Activated CD8-positive, alpha-beta memory T cell treated with anti-CD3 and anti-CD28 coated beads, Interleukin-2, amount 50 U/mL, for 24 hours (primary cell): Measurements from ENCODE around the gene NHLRC1.

Source experiments
- DNase-seq: peaks from one replicate; pipeline ENCODE4 v3.0.0-alpha.2; 2020; ENCODE audit errors: extremely low read depth

Gene NHLRC1

GRCh38 chr6:18139935-18140621 lies 17.6 kb upstream of the NHLRC1 start:
- no peak for DNase-seq

- DNase-seq: no peak
These were observed 16.4 kb upstream of the NHLRC1 start for GRCh38 chr6:18138906-18139305.

- no peak for DNase-seq
These were observed 13.8 kb upstream of the NHLRC1 start for GRCh38 chr6:18136260-18136659.

GRCh38 chr6:18135171-18135570 lies 12.7 kb upstream of the NHLRC1 start:
- DNase-seq: no peak

- DNase-seq: no peak
These were observed 9.9 kb upstream of the NHLRC1 start for GRCh38 chr6:18132346-18132745.

GRCh38 chr6:18126121-18126520 lies 3.6 kb upstream of the NHLRC1 start:
- DNase-seq: no peak

- DNase-seq: no peak
These were observed 823 bp downstream of the NHLRC1 start for GRCh38 chr6:18121580-18122127.

GRCh38 chr6:18119236-18119635 lies 3.2 kb downstream of the NHLRC1 start:
- no peak for DNase-seq

- DNase-seq: no peak
These were observed 4.1 kb downstream of the NHLRC1 start for GRCh38 chr6:18118330-18118729.

GRCh38 chr6:18117136-18117535 lies 5.3 kb downstream of the NHLRC1 start:
- no peak for DNase-seq

GRCh38 chr6:18115356-18115755 lies 7.1 kb downstream of the NHLRC1 start:
- no peak for DNase-seq

GRCh38 chr6:18110162-18110561 lies 12.3 kb downstream of the NHLRC1 start:
- DNase-seq: no peak

- DNase-seq: no peak
These were observed 15.4 kb downstream of the NHLRC1 start for GRCh38 chr6:18107061-18107460.

GRCh38 chr6:18102783-18103509 lies 19.5 kb downstream of the NHLRC1 start:
- DNase-seq: no peak

- no peak for DNase-seq
These were observed 20.6 kb downstream of the NHLRC1 start for GRCh38 chr6:18101873-18102272.

- DNase-seq: no peak
These were observed 21.2 kb downstream of the NHLRC1 start for GRCh38 chr6:18101271-18101670.

- no peak for DNase-seq
These were observed 22.2 kb downstream of the NHLRC1 start for GRCh38 chr6:18100296-18100695.

- no peak for DNase-seq
These were observed 23.0 kb downstream of the NHLRC1 start for GRCh38 chr6:18099511-18099910.

GRCh38 chr6:18096423-18096822 lies 26.1 kb downstream of the NHLRC1 start:
- no peak for DNase-seq

- DNase-seq: no peak
These were observed 31.1 kb downstream of the NHLRC1 start for GRCh38 chr6:18091382-18091781.

GRCh38 chr6:18090349-18090786 lies 32.1 kb downstream of the NHLRC1 start:
- DNase-seq: no peak

- no peak for DNase-seq
These were observed 33.8 kb downstream of the NHLRC1 start for GRCh38 chr6:18088419-18089296.
